HG03571 (cell line): ENCODE data around the gene SMC6.
A peak's percentile ranks its signal among the peaks of the same experiment; 100 is the strongest.

Experiments
- ATAC-seq: cut with Tn5 transposase; IDR thresholded peaks from one replicate; pipeline ENCODE4 v1.9.1; 2021; ENCODE audit not compliant: unreplicated experiment

Gene SMC6

GRCh38 chr2:17768894-17769293 is 15.3 kb upstream of the SMC6 start:
- no peak for ATAC-seq

GRCh38 chr2:17765398-17765797 is 11.8 kb upstream of the SMC6 start:
- no peak for ATAC-seq

GRCh38 chr2:17763641-17764333 is 10.2 kb upstream of the SMC6 start:
- no peak for ATAC-seq

- ATAC-seq: no peak
Measured at GRCh38 chr2:17762451-17762850, 8.8 kb upstream of the SMC6 start.

GRCh38 chr2:17759805-17760204 is 6.2 kb upstream of the SMC6 start:
- no peak for ATAC-seq

GRCh38 chr2:17758118-17758517 is 4.5 kb upstream of the SMC6 start:
- no peak for ATAC-seq

GRCh38 chr2:17757321-17757720 is 3.7 kb upstream of the SMC6 start:
- no peak for ATAC-seq

GRCh38 chr2:17756668-17757067 is 3.1 kb upstream of the SMC6 start:
- no peak for ATAC-seq

- no peak for ATAC-seq
Measured at GRCh38 chr2:17754773-17755425, 1.3 kb upstream of the SMC6 start.

- peak; percentile 25 for ATAC-seq
Measured at GRCh38 chr2:17752892-17753802, 463 bp downstream of the SMC6 start.

GRCh38 chr2:17752246-17752645 is 1.4 kb downstream of the SMC6 start:
- peak; percentile 24 for ATAC-seq

- ATAC-seq: peak; percentile 16
Measured at GRCh38 chr2:17749753-17750438, 3.7 kb downstream of the SMC6 start.

GRCh38 chr2:17748745-17749144 is 4.9 kb downstream of the SMC6 start:
- ATAC-seq: no peak

- ATAC-seq: no peak
Measured at GRCh38 chr2:17747684-17748452, 5.7 kb downstream of the SMC6 start.

- no peak for ATAC-seq
Measured at GRCh38 chr2:17740203-17740602, 13.4 kb downstream of the SMC6 start.

- ATAC-seq: no peak
Measured at GRCh38 chr2:17736989-17737388, 16.6 kb downstream of the SMC6 start.

GRCh38 chr2:17735864-17736263 is 17.7 kb downstream of the SMC6 start:
- ATAC-seq: no peak

GRCh38 chr2:17733599-17733998 is 20.0 kb downstream of the SMC6 start:
- ATAC-seq: no peak

GRCh38 chr2:17729880-17730279 is 23.7 kb downstream of the SMC6 start:
- no peak for ATAC-seq

GRCh38 chr2:17728210-17728609 is 25.4 kb downstream of the SMC6 start:
- no peak for ATAC-seq
